ENCODE measurements around the gene NYNRIN. TPM values are rescaled to one million over a fixed set of nuclear protein-coding genes. Genes with fewer than 3 reads are reported as not detected.
A peak's percentile ranks its signal among the peaks of the same experiment; 100 is the strongest.

NYNRIN gene
- total and polyA plus RNA-seq, 2 of the 4 experiments (the other 2 are of a cell fraction) = 2.2 to 5.4 TPM

DNA sequence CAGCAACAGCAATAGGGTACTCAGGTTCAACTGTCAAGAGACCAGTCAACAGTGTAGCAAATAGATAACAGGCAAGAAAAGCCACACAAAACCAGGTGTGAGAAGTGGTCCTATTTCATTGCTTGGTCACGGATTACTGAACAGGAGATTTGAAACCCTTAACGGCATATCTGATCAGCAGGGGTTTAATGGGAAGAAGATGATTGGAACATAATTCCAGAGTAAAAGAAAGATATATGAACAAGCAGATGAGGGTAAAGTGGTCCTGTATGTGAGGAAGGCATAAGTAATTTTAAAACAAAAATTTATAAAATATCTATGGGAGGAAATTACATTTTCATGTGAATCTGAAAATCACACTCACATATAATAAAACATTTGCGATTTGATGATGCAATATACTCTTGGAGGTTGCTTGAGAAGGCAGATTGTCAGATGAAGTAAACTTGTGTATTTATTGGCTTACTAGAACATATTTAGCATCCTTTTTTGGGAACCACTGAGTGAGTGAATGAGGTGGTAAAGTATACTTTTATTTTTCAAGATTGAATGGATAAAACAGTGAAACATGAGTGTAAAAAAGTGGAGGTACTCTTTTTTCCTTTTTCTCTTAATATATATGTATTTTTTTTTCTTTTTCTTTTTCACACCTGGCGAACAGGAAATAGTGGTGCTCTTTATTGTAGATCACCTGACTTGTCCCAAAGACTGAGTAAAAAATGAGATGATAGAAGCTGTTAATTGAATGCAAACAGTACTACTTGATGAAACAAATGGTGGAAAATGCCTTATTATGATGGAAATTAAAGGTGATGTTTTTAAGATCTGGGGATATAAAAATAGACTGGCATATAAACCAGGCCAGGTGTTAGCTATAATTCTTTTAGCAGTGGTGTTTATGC lies 65.3 kb downstream of the NYNRIN start:
- TF ChIP-seq RCOR1 (IDR thresholded peaks at IDR 0.05; ENCODE audit: insufficient replicate concordance, low read length) = no peak
- peak; percentile 42; the same call in 1 of the 2 replicates for TF ChIP-seq CEBPB (IDR thresholded peaks at IDR 0.05; ENCODE audit: low read depth, low read length)
- ChIA-PET CTCF (no interaction called here), POLR2A (ENCODE audit: unreplicated experiment) (no interaction called here)
- in situ Hi-C loops (cut with MboI; ENCODE audit: low sequenced_read_pairs) (no loop called here), dilution Hi-C loops (cut with HindIII; ENCODE audit: low sequenced_read_pairs, unreplicated experiment) (no loop called here), intact Hi-C loops (cut with micrococcal nuclease) (loop anchor here (10.0 kb wide), 1 partner anchor 161 kb away; no protein-coding TSS in a partner anchor)
- no peak overlapping the region for H2BK5ac ChIP-seq (ENCODE audit: low read depth, low read length, poor library complexity, severe bottlenecking)
- H3K4me1 ChIP-seq (ENCODE audit: control insufficient read depth, insufficient read depth, low read length) = no peaks in the 10 kb centered on the region
- no peak overlapping the region for H3K4ac ChIP-seq (ENCODE audit: low read depth, low read length)
- H3K18ac ChIP-seq (ENCODE audit: low read depth, low read length) = no peak overlapping the region
- no peaks in the 10 kb centered on the region for H3K9me3 ChIP-seq (ENCODE audit: control insufficient read depth, insufficient read depth, low read length)
- H3K36me3 ChIP-seq (ENCODE audit: control insufficient read depth, insufficient read depth, low read length) = no peaks in the 10 kb centered on the region
- H2AFZ ChIP-seq (replicated peaks; ENCODE audit: low read length, poor library complexity) = no peak overlapping the region
- no peaks in the 10 kb centered on the region for H4K20me1 ChIP-seq (ENCODE audit: insufficient read depth, low read length)
- H3K79me1 ChIP-seq (ENCODE audit: low read depth in 1 of 2, low read length in 2 of 2) = no peaks in the 10 kb centered on the region
- no peak overlapping the region for H3K14ac ChIP-seq (replicated peaks; ENCODE audit: low read depth, low read length)
- H3K9me1 ChIP-seq (ENCODE audit: insufficient read depth, low read length) = no peaks in the 10 kb centered on the region
- no peak overlapping the region for H3K27ac ChIP-seq (ENCODE audit: insufficient read depth, low read length)
- ATAC-seq (ENCODE audit: low read depth) (no peak), DNase-seq (no peak)
- H3K27me3 ChIP-seq (ENCODE audit: control insufficient read depth, insufficient read depth, low read length) = no peaks in the 10 kb centered on the region
- no peak overlapping the region for H2AK5ac ChIP-seq (ENCODE audit: low read depth, low read length)
- no TSS peak for BruUV-seq (replicated peaks)
- H3K4me2 ChIP-seq (ENCODE audit: low read depth, low read length) = no peak overlapping the region
- WGBS, 2 experiments (ENCODE audit: extremely low coverage in 2 of 2, insufficient read length in 1 of 2) = no CpG with 5 or more reads among the region's 4 CpGs
- H3K4me3 ChIP-seq (ENCODE audit: insufficient read depth, low read depth, low read length) = no peak overlapping the region
- no peak overlapping the region for H4K8ac ChIP-seq (ENCODE audit: low read depth in 2 of 2, low read length in 2 of 2)
- no peak overlapping the region for H3K23ac ChIP-seq (ENCODE audit: low read depth, low read length)
- H4K91ac ChIP-seq (ENCODE audit: insufficient read depth, low read depth, low read length) = no peak overlapping the region
- H2AK9ac ChIP-seq (replicated peaks; ENCODE audit: low read depth, low read length, poor library complexity) = no peak overlapping the region
- H4K5ac ChIP-seq (ENCODE audit: low read depth, low read length) = no peak overlapping the region
- no peak overlapping the region for H2BK20ac ChIP-seq (ENCODE audit: low read depth, low read length)
- H2BK120ac ChIP-seq (ENCODE audit: low read depth, low read length) = no peak overlapping the region
- H2BK15ac ChIP-seq (ENCODE audit: low read depth, low read length) = no peak overlapping the region
- H3K56ac ChIP-seq (ENCODE audit: extremely low read depth, insufficient read depth, low read length) = no peak overlapping the region
- H3K9ac ChIP-seq (ENCODE audit: low read depth, low read length) = no peak overlapping the region

Measured in IMR-90 (cell line).